GM23338 (cell line): ENCODE data around the gene THADA.

Source experiments
- CREB1 ChIP-seq: fragments of 250-450 bp; sonication (Bioruptor Pico); IDR thresholded peaks from 2 replicates; pipeline ENCODE4 v1.5.0; 2020; ENCODE audit warnings: low read depth, mild to moderate bottlenecking, moderate library complexity
- EZH2 ChIP-seq: fragments of 200-600 bp; sonication (generic); IDR thresholded peaks from one replicate; pipeline ENCODE4 v1.8.0; 2017; ENCODE audit warnings: antibody characterized with exemption, mild to moderate bottlenecking, low read depth; ENCODE audit not compliant: unreplicated experiment
- JUNB ChIP-seq: IDR thresholded peaks from one replicate; pipeline ENCODE4 v1.6.1; 2016; ENCODE audit warnings: antibody characterized with exemption; ENCODE audit not compliant: unreplicated experiment
- POLR2AphosphoS5 ChIP-seq: IDR thresholded peaks from 2 replicates; pipeline ENCODE4 v1.6.1; 2016; ENCODE audit warnings: antibody characterized with exemption, low read depth
- ZNF331 ChIP-seq: fragments of 250-450 bp; sonication (Bioruptor Pico); IDR thresholded peaks from 2 replicates; pipeline ENCODE4 v1.5.0; 2020; ENCODE audit warnings: low read depth, mild to moderate bottlenecking, moderate library complexity
- TF ChIP-seq, protein P1 (sequence below), 2 experiments: fragments of 200-600 bp in 1 of 2; sonication (generic) in 1 of 2; conservative IDR thresholded peaks; 2 replicates each; pipeline versions ENCODE4 v1.5.1 to v1.6.1; 2016 to 2017; ENCODE audit warnings: antibody characterized with exemption in 2 of 2, low read depth in 2 of 2, mild to moderate bottlenecking in 2 of 2, moderate library complexity in 1 of 2
- TF ChIP-seq, protein P2 (sequence below): IDR thresholded peaks from one replicate; pipeline ENCODE4 v1.6.1; 2018; ENCODE audit warnings: antibody characterized with exemption; ENCODE audit not compliant: unreplicated experiment

DNA sequence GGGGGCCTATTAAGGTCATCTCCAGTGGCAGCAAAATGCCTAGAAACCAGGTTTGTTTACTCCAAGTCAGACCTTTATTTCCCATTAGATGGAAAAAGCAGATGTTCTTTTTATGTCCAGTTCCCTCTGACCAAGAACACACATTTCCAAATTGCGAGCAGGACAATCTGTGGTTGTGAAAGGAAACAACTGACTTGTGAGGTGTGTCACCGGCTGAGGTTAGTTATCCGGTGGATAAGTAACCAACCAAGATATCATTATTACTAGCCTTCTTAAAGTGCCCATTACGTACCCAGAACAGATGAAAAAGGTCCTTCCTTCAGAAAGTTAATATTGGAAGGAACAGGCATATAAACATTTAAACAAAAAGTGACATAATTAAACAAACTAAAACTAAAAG is 112.9 kb downstream of the THADA start:
- TF ChIP-seq CREB1 (CRISPR knock-in tag) (no peak), EZH2 (no peak), POLR2AphosphoS5 (no peak), JUNB (no peak), ZNF331 (CRISPR knock-in tag) (no peak)
- TF ChIP-seq, protein P1, sequence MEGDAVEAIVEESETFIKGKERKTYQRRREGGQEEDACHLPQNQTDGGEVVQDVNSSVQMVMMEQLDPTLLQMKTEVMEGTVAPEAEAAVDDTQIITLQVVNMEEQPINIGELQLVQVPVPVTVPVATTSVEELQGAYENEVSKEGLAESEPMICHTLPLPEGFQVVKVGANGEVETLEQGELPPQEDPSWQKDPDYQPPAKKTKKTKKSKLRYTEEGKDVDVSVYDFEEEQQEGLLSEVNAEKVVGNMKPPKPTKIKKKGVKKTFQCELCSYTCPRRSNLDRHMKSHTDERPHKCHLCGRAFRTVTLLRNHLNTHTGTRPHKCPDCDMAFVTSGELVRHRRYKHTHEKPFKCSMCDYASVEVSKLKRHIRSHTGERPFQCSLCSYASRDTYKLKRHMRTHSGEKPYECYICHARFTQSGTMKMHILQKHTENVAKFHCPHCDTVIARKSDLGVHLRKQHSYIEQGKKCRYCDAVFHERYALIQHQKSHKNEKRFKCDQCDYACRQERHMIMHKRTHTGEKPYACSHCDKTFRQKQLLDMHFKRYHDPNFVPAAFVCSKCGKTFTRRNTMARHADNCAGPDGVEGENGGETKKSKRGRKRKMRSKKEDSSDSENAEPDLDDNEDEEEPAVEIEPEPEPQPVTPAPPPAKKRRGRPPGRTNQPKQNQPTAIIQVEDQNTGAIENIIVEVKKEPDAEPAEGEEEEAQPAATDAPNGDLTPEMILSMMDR (conservative IDR thresholded peaks at IDR 0.05; ENCODE audit: low read depth in 2 of 2) = no peak
- TF ChIP-seq, protein P2, sequence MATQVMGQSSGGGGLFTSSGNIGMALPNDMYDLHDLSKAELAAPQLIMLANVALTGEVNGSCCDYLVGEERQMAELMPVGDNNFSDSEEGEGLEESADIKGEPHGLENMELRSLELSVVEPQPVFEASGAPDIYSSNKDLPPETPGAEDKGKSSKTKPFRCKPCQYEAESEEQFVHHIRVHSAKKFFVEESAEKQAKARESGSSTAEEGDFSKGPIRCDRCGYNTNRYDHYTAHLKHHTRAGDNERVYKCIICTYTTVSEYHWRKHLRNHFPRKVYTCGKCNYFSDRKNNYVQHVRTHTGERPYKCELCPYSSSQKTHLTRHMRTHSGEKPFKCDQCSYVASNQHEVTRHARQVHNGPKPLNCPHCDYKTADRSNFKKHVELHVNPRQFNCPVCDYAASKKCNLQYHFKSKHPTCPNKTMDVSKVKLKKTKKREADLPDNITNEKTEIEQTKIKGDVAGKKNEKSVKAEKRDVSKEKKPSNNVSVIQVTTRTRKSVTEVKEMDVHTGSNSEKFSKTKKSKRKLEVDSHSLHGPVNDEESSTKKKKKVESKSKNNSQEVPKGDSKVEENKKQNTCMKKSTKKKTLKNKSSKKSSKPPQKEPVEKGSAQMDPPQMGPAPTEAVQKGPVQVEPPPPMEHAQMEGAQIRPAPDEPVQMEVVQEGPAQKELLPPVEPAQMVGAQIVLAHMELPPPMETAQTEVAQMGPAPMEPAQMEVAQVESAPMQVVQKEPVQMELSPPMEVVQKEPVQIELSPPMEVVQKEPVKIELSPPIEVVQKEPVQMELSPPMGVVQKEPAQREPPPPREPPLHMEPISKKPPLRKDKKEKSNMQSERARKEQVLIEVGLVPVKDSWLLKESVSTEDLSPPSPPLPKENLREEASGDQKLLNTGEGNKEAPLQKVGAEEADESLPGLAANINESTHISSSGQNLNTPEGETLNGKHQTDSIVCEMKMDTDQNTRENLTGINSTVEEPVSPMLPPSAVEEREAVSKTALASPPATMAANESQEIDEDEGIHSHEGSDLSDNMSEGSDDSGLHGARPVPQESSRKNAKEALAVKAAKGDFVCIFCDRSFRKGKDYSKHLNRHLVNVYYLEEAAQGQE = no peak
